CD4-positive, alpha-beta T cell treated with Interleukin-15 for 4 hours (primary cell): ENCODE results near the gene KDM4D.
"Not testable (repeated sequence)": the region's sequence is repeated elsewhere in the genome, so short reads cannot be mapped to it uniquely, and the experiment has no call there.

Source experiments
- DNase-seq: peaks from one replicate; pipeline ENCODE4 v3.0.0-alpha.2; 2020; ENCODE audit warnings: low spot score

The KDM4D gene

DNA sequence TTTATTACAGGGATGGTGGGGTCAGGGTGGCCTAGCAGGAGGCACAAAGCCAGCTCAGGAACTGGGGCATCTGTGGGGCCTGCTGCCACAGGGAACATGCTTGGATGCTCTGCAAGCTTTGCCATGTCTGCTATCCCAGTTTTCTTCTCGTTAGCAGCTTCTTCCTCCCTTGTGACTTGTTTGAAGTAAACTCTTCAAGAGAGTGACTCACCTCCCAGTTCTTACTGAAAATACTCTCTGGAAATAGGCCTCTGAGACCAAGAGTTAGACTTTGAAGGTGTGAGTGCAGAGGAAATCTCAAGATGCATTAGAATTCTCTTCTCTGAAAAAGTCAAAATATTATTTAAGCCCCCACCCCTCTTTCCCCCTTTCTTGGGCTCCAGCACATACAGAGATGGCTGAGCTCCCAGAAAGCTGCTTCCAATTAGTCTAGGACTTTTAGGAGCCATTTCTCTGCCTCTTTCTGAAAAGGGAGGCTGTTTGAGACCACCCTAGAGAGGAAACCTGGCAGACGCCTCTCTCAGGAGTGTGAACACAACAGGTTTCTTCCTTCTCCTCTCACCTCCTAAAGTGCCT lies 15.3 kb upstream of the KDM4D start:
- no peak for DNase-seq

DNA sequence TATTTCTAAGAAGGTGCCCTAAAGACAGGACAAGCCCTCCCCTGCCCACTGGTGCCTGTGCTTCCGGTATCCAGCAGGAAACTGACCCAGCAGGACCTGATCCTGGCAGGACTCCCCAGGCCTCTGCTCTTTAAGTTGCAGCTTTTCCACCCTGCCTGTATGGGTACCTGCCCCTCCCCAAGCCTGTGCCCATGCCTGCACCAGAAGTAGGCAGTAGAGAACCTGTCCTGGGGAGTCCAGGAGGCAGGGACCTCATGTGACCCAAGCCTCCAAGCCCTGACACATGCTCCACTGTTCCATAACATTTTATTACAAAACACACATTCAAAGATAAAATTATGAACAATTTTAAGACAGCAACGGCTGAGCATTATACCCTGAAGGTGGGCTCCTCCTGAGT lies 14.3 kb upstream of the KDM4D start:
- no peak for DNase-seq

DNA sequence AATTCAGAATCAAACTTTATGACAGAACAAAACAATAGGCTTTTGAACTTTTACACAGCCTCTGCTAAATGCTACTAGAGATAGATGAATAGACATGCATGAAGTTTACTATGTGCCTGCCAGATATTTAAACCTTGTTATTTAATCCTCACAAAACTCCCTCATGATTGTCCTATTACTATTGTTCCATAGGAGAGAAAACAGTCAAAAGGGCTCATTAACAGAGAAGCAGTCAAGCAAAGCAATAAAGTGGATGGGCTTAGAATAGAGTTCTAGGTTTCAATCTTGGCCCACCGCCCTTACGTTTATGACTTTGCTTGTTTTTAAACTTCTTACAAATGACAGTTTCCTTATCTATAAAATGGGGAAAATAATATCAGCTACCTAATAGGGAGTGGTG lies 13.0 kb upstream of the KDM4D start:
- no peak for DNase-seq

DNA sequence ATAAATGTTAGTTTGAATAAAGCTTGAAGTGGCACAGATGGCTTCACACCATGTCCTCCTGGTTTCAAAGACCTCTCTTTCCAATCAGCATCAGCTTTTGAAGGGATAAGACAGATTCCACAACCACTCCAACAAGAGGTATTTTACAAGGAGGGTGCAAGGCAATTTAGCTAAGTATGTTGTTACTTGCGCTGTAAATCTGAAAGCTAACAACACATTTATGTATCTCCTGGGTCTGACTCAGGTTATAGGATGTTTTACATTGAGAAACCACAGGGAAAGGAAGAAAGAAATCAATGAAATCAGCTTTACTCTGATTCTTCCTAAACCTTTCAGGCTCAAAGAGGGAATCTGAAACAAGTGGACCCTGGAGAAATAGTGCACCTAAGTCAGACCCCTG lies 12.3 kb upstream of the KDM4D start:
- no peak for DNase-seq

DNA sequence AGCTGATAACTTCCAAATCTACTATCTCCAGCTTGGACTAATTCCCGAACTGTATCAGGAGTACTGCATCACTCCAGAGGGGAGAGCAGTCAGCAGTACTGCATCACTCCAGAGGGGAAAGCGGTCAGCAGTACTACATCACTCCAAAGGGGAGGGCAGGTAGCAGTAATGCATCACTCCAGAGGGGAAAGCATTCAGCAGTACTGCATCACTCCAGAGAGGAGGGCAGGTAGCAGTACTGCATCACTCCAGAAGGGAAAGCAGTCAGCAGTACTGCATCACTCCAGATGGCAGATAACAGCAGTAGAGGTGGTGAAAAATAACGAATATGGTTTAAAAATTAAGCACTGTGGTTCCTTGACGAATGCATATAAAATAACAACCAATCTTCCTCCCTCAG lies 8.6 kb upstream of the KDM4D start:
- DNase-seq, result no peak

DNA sequence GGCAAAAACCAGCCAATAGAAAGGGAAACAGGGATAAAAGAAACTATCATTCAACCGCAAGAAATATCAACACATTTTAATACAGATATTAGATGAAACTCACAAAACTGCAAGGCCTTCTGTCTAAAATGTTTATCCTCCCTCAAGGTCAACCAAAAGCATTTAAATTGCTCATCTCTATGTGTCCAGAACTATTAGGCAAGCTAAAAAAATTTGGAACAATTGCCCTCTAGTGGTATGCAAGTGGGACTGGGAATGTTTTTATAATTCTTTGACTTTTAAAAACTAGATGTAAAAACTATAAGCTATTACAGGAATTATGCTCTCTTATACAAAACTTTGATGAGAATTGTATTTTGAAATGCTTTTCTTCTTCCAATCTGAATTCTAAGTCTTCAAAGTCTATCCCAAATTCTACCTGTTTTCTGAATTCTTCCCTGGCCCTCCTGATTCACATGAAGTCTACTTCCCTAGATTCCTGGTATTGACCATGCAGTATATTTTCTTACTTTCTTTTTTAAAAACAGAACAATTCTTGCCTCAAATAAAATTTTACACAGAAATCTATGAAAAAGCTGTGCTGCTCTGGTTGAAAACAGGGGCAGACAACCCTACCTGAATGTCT lies 5.1 kb upstream of the KDM4D start:
- no peak for DNase-seq

DNA sequence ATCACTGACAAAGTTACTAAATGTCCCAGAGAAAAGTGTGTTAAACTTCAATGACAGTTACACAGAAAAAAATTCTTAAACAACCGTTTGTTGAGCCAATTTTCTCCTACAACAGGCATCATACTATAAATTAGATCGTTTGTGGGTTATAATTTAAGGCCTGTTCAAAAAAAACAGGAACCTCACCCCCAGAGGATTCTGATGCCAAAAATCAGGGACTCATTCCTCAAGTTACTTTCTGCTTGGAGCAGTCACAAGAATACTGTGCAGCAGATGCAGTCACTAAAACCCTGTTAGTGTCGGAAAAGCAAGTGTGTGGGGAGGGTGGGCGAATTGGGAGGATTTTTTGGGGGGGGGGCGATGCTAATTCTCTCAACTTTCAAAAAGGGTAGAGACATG lies 810 bp upstream of the KDM4D start:
- no peak for DNase-seq

DNA sequence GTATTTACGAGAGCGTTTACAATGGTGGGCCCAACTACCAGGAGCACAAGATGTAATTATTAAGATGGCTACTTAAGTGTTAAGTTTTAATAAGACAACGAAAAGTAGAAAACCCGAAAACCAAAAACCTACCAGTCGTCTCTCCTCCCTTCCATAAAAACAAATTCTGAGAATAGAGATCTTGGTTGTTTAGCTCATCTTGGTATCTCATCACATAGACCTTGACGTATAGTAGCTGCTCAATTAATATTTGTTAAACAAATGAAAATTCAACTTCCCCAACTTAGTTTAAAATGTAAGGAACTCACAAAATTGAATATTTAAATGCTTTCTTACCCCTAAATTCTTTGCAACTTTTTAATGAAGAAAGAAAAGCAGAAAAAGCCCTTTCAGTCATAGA lies 669 bp downstream of the KDM4D start:
- DNase-seq, result no peak

DNA sequence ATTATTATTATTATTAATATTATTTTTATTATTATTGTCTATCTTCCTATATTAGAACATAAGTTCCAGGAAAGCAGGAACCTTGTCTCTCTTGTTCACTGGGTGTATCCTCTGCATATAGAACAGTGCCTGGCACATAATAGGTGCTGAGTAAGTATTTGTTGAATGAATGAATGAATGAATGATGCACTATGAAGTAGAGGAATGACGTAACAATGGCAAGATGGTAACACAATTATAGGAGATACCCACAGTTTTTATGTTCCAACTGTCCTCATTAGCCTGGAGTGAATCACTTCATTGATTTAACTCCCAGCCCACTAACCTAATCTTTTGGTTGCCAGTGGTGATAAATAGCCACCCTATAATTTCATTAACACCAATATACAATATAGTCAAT lies 2.1 kb downstream of the KDM4D start:
- DNase-seq, result no peak

DNA sequence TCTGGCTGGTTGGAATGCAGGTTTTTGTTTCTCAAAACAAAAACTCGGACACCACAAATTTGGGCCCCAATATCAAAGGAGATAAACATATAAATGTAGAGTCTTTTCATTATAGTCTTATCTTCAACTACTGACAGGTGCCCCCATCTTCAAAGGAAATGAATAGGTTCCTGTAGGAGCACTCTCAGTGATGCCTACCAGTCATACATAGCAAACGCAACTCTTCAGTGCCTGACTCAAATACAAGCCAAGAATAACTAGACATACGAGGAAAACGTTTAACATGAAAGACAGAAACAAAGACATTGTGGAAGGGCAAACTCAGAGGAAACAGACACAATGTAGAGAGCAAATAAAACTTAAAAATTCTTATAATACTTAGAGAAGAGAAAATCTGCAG lies 13.9 kb downstream of the KDM4D start:
- no peak for DNase-seq

DNA sequence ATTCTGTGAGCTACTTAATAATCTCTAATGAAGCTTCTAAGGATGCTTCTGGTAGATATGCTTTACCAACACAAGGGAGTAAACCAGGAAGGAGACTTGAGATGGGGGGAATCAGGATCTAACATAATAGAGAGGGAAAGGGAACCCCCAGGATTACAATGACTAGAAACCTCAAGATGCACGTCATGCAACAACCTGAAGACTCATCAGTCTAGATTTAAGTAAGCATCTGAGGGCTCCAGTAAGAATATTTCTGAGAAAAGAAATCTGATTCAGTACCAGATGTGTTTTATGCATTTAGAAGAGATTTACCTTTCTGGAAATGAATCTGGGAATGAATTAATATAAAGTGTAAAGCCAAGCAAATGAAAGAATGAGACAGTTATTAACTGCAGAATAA lies 15.2 kb downstream of the KDM4D start:
- DNase-seq, result no peak

DNA sequence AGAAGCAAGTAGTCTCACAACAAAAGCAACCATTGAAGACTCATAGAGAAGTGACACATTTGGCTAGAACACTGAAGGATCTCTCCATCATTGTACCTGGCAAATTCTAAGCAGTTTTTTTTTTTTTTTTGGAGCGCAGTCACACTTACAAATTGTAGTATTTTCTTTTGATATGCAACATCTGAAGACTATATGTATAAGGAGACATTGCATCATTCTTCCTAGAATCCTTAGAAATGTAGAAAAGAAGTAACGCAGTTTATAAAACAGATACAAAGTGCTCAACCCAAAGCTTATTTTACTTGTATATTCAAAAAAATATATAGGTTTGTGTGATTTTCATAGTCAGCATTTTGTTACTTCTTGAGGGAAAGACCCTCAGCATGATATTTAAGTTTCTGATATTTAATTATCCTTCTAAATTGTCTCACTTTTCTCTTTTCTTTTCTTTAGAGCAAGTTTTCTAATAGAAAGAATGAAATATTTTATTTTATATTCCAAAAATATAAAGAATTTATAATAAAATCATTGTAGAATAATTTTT lies 20.0 kb downstream of the KDM4D start:
- DNase-seq, result no peak

DNA sequence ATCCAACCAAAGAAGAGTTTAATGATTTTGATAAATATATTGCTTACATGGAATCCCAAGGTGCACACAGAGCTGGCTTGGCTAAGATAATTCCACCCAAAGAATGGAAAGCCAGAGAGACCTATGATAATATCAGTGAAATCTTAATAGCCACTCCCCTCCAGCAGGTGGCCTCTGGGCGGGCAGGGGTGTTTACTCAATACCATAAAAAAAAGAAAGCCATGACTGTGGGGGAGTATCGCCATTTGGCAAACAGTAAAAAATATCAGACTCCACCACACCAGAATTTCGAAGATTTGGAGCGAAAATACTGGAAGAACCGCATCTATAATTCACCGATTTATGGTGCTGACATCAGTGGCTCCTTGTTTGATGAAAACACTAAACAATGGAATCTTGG lies 23.9 kb downstream of the KDM4D start:
- no peak for DNase-seq

DNA sequence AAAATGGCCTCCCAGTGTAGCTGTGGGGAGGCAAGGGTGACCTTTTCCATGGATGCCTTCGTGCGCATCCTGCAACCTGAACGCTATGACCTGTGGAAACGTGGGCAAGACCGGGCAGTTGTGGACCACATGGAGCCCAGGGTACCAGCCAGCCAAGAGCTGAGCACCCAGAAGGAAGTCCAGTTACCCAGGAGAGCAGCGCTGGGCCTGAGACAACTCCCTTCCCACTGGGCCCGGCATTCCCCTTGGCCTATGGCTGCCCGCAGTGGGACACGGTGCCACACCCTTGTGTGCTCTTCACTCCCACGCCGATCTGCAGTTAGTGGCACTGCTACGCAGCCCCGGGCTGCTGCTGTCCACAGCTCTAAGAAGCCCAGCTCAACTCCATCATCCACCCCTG lies 24.8 kb downstream of the KDM4D start:
- no peak for DNase-seq

DNA sequence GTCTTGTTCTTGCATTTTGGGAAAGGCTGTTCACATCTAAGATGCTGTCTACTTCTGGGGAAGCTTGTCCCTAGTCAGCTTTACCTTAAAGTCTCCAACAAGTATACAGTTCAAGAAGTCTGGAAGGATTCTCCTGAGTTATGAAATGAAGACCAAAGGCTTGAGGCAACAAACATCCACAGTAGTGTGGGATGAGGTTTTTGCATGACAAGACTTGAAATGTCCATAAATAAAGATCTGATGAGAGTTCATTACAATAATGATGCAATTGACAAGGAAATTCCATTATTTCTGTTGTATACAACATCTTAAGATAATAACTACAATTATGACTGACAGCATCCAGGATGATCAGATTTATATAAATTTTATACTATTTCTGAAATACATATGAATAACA lies 30.2 kb downstream of the KDM4D start:
- no peak for DNase-seq

DNA sequence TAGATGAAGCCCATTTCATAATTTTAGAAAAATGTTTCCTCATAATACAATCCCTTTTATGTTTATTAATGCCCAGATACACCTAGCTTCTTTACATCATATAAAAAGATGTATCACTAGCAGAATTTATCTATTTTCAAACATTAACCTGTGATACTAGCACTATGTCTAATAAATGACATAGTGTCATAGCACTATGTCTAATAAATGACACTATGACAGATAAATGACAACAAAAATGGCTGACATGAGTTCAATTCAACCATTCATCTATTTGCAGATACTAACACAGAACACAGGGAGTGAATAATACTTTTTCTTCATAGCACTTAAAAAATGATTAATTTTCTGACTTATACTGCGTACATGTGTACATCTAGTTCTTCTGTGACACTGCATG lies 32.1 kb downstream of the KDM4D start:
- DNase-seq, result no peak

DNA sequence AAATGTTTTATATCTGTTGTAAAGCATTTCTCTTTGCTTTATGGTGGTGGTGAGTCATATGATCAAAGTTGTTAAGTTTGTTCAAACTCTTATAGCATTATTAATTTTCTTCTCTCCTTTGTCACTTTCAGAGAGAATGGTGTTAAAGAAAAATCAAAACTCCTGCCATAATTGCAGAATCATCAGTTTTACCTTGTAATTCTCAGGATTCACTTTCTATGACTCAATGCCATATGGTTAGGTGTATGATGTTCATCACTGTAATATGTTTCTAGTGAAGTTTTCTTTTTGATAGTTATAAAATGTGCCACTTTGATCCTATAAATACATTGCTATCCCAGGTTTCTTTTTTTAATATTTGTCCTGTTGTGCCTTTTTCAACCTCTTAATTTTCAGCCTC lies 37.9 kb downstream of the KDM4D start:
- no peak for DNase-seq

DNA sequence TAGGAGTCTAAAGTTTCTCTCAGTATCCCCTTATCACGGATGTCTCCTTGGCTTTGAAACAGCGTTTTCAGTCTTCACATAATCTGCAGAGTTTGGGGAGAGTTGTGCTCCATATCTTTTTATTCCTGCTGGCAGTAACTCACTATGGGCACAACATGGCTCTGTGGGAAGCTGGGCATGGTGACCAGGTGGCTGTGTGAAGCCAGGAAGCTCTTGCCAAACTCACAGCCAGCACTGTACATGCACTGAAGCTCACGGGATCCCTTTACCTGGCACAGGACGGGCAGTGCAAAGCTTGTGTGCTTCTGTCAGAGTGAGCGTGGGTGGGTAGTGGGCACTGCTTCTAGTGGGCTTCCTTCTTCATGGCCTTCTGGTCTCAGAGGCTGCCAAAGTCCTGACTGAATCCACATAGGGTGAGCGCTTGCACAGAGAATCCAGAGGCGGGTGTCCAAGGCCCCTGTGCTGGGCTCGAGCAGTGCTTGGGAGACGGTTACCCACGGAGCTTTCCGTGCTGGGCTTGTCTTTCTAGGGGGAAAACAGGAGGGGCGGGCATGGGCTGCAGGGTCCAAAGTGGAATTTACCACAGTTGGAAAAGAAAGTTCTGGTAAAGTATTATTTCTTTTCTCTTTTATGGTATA lies 40.8 kb downstream of the KDM4D start:
- DNase-seq, result no peak

DNA sequence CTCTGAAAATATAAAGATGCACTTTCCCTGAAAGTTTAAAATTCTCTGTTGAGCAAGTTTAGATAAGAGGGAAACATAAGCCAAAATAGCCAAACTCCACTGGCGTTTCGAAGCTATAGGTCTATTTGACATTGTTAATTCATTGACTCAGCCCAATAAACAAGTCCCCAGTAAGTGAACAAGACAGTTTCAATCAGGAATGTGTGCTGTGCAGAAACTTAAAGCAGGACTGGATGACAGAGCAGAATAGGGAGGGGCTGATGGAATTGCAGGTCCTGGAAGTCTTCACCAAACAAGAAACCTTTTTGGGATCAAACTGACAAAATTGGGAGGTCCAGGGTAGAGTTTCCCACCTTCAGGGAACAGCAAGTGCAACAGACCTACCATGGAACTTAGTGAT lies 42.6 kb downstream of the KDM4D start:
- no peak for DNase-seq

DNA sequence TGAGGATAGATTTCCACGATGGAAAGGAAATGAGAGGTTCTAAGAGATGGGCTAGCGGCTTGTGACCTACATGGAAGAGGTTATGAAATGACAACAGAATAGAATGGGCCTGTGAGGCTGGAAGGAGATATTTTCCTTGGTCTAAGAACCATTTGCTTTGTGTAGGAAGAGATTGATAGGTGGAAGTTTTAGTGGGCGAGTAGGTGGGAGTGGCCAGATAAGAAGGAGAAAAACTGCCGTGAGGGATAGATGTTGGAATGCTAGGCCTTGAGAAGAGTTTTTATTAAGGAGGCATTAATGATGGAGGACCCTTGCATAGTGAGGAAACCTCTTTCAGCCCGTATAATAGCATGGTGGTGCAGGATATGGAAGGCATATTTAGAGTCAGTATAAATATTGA lies 48.0 kb downstream of the KDM4D start:
- DNase-seq, result not testable (repeated sequence)

DNA sequence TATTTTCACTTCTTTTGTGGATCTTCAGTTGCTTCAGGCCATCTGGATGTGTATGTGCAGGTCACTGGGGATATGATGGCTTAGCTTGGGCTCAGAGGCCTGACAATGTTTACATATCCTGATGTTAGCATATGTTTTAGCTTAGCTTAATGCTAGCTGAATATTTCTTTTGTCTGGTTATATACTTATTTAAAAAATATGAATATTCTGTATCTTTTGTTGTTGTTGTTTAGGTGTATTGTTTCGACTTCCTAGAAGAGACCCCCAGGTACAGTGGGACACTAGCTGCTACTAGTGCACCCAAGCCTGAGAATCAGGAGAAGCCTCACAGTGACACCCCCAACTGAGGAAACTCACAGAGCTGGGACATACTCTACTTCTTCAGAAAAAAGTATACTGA lies 51.4 kb downstream of the KDM4D start, which contains the start of gene KDM4E:
KDM4E (plus strand) TSS at position 301 of the 400 bp plus-strand sequence. CDS start 300 bp downstream, outside the sequence.
- no peak for DNase-seq

DNA sequence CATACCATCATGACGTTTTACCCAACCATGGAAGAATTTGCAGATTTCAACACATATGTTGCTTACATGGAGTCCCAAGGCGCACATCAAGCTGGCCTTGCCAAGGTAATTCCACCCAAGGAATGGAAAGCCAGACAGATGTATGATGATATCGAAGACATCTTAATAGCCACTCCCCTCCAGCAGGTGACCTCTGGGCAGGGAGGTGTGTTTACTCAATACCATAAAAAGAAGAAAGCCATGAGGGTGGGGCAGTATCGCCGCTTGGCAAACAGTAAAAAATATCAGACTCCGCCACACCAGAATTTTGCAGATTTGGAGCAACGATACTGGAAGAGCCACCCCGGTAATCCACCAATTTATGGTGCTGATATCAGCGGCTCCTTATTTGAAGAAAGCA lies 52.1 kb downstream of the KDM4D start:
- not testable (repeated sequence) for DNase-seq

DNA sequence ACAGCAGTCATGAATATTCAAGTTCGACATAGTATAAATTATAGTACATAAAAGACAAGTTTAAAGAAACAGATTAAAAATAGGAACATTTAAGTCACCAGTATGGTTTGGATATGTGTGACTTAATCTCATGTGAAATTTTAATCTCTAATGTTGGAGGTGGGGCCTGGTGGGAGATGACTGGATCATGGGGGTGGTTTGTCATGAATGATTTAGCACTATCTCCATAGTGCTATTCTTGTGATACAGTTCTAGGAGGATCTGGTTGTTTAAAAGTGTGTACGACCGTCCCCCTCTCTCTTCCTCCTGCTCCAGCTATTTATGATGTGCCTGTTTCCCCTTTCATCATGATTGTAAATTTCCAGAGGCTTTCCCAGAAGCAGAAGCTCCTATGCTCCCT lies 54.8 kb downstream of the KDM4D start:
- DNase-seq, result no peak

DNA sequence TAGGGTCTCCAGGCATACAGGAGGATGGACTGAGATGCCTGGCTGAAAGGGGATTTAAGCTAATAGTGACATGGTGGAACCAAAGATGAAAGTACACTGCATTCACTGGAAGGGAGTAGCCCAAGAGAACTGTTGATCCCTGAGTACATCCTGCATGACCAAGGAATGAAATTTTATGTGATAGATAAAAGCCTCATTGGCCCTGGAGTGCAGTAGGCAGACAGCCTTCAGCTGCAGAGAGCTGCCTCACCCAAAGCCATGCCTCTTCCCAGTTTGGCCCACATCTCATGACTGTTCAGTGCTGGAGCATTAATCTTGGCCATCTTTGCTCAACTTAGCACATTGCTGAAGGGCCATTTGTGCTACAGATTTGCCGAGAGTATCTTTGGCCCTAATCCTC lies 59.5 kb downstream of the KDM4D start:
- no peak for DNase-seq
